IPS-18a (cell line): ENCODE results near the gene KLF11.

Experiments used
- H3K27ac ChIP-seq: one replicate; pipeline ENCODE4 v1.5.1; 2013; ENCODE audit warnings: low read length
- H3K27me3 ChIP-seq: one replicate; pipeline ENCODE4 v1.6.1; 2013; ENCODE audit warnings: mild to moderate bottlenecking, low read length; ENCODE audit not compliant: control insufficient read depth, insufficient read depth
- H3K36me3 ChIP-seq: one replicate; pipeline ENCODE4 v1.6.1; 2013; ENCODE audit warnings: low read depth, low read length; ENCODE audit not compliant: control insufficient read depth
- H3K4me1 ChIP-seq: one replicate; pipeline ENCODE4 v1.6.1; 2013; ENCODE audit warnings: low read depth, low read length; ENCODE audit not compliant: control insufficient read depth
- H3K4me3 ChIP-seq: one replicate; pipeline ENCODE4 v1.5.1; 2013; ENCODE audit warnings: low read length
- H3K9ac ChIP-seq: one replicate; pipeline ENCODE4 v1.6.1; 2013; ENCODE audit warnings: mild to moderate bottlenecking, low read length, moderate library complexity
- H3K9me3 ChIP-seq: one replicate; pipeline ENCODE4 v1.6.1; 2013; ENCODE audit warnings: low read depth, low read length; ENCODE audit not compliant: control insufficient read depth

Gene KLF11

DNA sequence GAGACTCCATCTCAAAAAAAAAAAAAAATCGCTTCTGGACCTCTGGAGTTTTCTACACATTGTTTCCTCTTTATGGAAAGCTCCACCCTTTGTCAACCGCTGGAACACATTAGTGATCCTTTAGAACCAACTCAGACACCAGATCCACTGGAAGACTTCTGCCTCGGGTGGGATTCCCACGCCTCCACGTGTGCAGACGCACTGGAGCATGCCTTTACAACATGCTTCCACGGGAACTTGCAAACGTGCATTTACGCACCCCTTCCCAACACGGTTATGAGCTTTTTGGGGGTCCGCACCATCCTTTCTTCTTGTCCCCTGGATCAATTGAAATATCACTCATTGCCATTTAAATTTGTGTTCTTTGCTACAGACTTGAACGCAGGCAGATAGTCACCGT lies 31.8 kb downstream of the KLF11 start:
- H3K27me3 ChIP-seq, result peaks cover 40% of the 10 kb centered on the region
- H3K4me1 ChIP-seq, result peaks cover 11% of the 10 kb centered on the region
- H3K36me3 ChIP-seq, result no peaks in the 10 kb centered on the region
- H3K27ac ChIP-seq, result no peak overlapping the region
- no peak overlapping the region for H3K4me3 ChIP-seq
- H3K9me3 ChIP-seq, result no peaks in the 10 kb centered on the region
- no peak overlapping the region for H3K9ac ChIP-seq

DNA sequence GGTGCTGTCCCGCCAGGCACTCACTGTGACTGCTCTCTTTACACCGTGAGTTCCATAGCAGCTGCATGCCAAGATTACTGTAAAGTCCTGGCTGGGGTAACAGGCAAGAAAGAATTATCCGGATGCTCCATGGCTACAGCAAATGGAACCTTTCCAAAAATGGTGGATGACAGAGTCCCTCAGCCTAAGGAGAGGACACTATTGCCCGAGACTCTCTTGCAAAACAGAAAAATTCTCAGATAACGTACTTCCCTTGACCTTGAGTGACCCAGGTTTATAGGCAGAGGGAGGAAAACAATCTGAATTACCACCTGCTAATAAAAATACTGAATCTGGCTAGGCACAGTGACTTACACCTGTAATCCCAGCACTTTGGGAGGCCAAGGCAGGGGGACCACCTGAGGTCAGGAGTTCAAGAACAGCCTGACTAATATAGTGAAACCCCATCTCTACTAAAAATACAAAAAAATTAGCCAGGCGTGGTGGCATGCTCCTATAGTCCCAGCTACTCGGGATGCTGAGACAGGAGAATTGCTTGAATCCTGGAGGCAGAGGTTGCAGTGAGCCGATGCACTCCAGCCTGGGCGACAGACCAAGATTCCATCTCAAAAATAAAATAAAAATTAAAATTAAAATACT lies 32.3 kb downstream of the KLF11 start:
- H3K9me3 ChIP-seq, result no peaks in the 10 kb centered on the region
- H3K4me1 ChIP-seq, result peaks cover 11% of the 10 kb centered on the region
- H3K27ac ChIP-seq, result no peak overlapping the region
- no peak overlapping the region for H3K4me3 ChIP-seq
- H3K27me3 ChIP-seq, result peaks cover 45% of the 10 kb centered on the region
- H3K36me3 ChIP-seq, result no peaks in the 10 kb centered on the region
- H3K9ac ChIP-seq, result no peak overlapping the region

- Histone ChIP-seq H3K36me3 (no peaks in the 10 kb centered on the region), H3K27ac (no peak overlapping the region), H3K4me3 (no peak overlapping the region), H3K4me1 (peaks cover 17% of the 10 kb centered on the region), H3K9ac (no peak overlapping the region), H3K27me3 (peaks cover 53% of the 10 kb centered on the region), H3K9me3 (no peaks in the 10 kb centered on the region)
Observed at GRCh38 chr2:10076511-10076910, 33.2 kb downstream of the KLF11 start.

DNA sequence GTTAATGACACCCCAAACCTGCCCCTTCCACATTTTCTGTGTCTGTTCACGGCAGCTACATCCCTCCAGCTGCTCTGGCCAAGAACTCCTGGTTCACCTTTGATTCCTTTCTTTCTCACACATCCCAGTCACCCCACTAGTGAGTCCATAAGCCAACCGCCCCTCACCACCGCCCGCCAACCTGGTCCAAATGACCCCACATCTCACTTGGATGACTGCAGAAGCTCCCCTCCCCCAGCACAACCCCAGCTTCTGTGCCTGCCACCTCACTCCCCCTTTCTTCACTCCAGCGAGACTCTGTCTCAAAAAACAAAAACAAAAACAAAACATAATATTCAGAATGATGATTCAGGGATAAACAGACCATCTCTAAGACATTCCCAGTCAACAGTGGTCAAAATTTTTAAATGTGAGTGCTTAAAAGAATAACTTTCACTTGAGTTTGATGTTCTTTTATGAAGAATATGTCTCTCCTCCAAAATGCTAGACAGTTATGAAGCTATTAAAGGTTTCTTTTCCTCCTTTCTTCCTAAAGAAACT lies 33.7 kb downstream of the KLF11 start:
- H3K27me3 ChIP-seq, result peaks cover 58% of the 10 kb centered on the region

DNA sequence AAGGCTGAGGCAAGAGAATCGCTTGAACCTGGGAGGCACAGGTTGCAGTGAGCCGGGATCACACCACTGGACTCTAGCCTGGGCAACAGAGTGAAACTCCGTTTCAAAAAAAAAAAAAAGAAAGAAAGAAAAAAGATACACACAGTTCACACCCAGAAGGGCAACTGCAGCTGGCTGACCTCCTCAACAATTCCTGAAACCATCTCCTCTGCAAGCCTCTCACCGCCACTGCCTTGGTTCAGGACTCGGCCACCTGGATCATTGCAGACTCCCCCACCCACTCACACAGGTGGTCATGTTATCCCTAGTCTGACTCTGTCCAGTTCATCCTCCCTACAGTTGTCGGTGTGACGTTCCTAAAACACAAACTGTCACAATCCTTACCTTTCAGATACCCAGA lies 34.7 kb downstream of the KLF11 start:
- no peaks in the 10 kb centered on the region for H3K36me3 ChIP-seq
- peaks cover 17% of the 10 kb centered on the region for H3K4me1 ChIP-seq
- H3K27ac ChIP-seq, result no peak overlapping the region
- no peak overlapping the region for H3K9ac ChIP-seq
- H3K9me3 ChIP-seq, result no peaks in the 10 kb centered on the region
- no peak overlapping the region for H3K4me3 ChIP-seq
- peaks cover 67% of the 10 kb centered on the region for H3K27me3 ChIP-seq

More for the DNA sequence above, 33.7 kb downstream of the KLF11 start:
- Histone ChIP-seq H3K4me1 (peaks cover 17% of the 10 kb centered on the region), H3K36me3 (no peaks in the 10 kb centered on the region), H3K27ac (no peak overlapping the region), H3K9me3 (no peaks in the 10 kb centered on the region), H3K4me3 (no peak overlapping the region), H3K9ac (no peak overlapping the region)

DNA sequence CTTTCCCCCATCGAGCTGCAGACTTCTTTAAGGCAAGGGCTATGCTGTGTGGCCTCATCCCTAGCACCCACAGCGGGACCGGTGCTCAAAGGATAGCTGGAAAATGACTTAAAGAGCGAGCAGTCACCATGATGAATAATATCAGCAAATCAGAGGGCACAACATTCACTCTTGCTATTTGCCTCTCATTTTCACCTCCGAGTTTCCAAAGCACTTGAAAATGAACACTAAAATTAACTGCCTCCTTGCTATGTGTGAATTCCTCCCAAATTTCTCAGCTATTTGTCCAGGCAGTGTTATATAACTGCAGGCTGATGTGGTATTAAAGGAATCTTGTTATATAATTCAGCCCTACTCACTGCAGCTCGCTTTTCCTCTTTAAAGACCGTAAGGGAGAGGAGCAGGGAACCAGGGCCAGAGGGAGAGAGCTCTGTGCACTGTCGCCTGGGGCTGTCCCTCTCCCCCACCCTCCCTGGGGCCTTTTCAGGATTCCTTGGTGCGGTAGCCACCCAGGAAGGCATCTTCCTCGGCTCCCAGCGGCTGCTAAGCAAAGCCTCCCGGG lies 35.4 kb downstream of the KLF11 start:
- peaks cover 12% of the 10 kb centered on the region for H3K4me1 ChIP-seq
- H3K27ac ChIP-seq, result no peak overlapping the region
- peaks cover 72% of the 10 kb centered on the region for H3K27me3 ChIP-seq
- H3K9ac ChIP-seq, result no peak overlapping the region
- H3K9me3 ChIP-seq, result no peaks in the 10 kb centered on the region
- peak overlapping the region; percentile 43 for H3K4me3 ChIP-seq
- H3K36me3 ChIP-seq, result no peaks in the 10 kb centered on the region

GRCh38 chr2:10079266-10079869 lies 36.0 kb downstream of the KLF11 start:
- Histone ChIP-seq H3K27ac (no peak overlapping the region), H3K4me3 (peak overlapping the region; percentile 43), H3K27me3 (peaks cover 72% of the 10 kb centered on the region), H3K4me1 (peaks cover 12% of the 10 kb centered on the region), H3K9me3 (no peaks in the 10 kb centered on the region), H3K9ac (no peak overlapping the region), H3K36me3 (no peaks in the 10 kb centered on the region)

- no peaks in the 10 kb centered on the region for H3K9me3 ChIP-seq
- H3K27ac ChIP-seq, result no peak within 1 kb of the TSS
- peaks cover 12% of the 10 kb centered on the region for H3K4me1 ChIP-seq
- no peak within 1 kb of the TSS for H3K9ac ChIP-seq
- peak within 1 kb of the TSS; percentile 43 for H3K4me3 ChIP-seq
- no peaks in the 10 kb centered on the region for H3K36me3 ChIP-seq
- H3K27me3 ChIP-seq, result peaks cover 72% of the 10 kb centered on the region
Observed at GRCh38 chr2:10079870-10080535, 36.7 kb downstream of the KLF11 start, which contains the start of gene CYS1. CYS1 (minus strand) TSS chr2:10080411; CDS start chr2:10080223, 188 bp downstream.

DNA sequence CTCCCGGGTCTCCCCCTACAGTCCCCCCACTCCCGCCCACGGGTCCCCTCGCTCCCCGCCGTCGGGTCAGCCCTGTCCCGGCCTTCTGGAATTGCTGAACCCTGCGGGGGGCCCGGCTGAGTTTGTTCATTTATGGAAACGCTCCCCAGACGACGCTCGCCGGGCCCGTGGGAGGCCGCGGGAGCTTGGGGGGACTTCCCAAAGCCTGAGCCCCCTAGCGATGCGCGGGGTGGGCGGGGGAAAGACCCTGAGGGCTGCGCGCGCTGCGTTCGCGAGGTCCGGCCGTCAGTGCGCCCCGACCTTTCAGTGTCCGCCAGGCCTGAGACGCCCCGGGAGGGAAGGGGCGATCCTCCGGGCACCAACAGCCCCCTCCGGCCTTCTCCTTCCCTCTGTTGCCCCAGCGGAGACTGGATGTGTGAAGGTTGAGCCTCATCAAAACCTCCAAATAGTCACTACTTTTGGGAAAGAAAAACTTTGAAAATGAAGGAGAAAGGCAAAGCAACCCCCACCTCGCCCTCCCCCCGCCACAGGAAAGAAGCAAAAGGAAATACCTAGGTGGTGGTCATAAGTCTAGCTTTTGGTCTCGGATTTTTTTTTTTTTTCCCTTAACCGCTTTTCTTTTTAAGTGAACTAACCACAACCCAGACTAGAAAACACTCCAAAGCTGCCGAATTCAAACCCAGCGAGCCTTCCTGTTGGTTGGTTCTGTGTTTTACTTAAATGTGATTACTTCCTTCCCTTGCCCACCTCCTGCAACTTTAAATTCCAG lies 37.4 kb downstream of the KLF11 start:
- Histone ChIP-seq H3K36me3 (no peaks in the 10 kb centered on the region), H3K4me3 (peak overlapping the region; percentile 39), H3K9me3 (no peaks in the 10 kb centered on the region), H3K9ac (no peak overlapping the region), H3K27me3 (peaks cover 69% of the 10 kb centered on the region), H3K27ac (no peak overlapping the region), H3K4me1 (peaks cover 12% of the 10 kb centered on the region)

DNA sequence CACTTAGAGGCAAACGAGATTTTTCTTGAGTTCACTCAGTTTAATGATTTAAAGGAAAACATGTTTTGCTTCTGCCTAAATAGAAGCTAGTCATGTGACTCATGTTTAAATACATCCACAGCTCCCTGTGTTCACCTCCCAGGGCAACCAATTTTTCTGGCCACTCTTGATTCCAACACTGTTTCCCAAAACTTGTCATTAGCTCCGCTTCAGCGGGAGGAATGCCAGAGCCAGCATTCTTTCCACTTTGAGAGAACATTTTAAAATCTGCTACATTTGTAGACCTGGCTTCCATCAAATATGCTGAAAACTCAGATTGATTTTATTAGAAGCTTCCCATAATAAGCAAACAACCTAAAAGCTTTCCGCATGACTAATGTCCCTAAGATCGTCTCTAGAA lies 39.7 kb downstream of the KLF11 start:
- H3K27me3 ChIP-seq, result peaks cover 49% of the 10 kb centered on the region
- no peak overlapping the region for H3K27ac ChIP-seq
- no peak overlapping the region for H3K4me3 ChIP-seq

GRCh38 chr2:10083692-10084211 lies 40.4 kb downstream of the KLF11 start:
- Histone ChIP-seq H3K4me1 (peaks cover 12% of the 10 kb centered on the region), H3K9ac (no peak overlapping the region), H3K9me3 (no peaks in the 10 kb centered on the region), H3K36me3 (no peaks in the 10 kb centered on the region), H3K27me3 (peaks cover 42% of the 10 kb centered on the region), H3K27ac (no peak overlapping the region), H3K4me3 (no peak overlapping the region)

More for the DNA sequence above, 39.7 kb downstream of the KLF11 start:
- Histone ChIP-seq H3K36me3 (no peaks in the 10 kb centered on the region), H3K9ac (no peak overlapping the region), H3K9me3 (no peaks in the 10 kb centered on the region), H3K4me1 (peaks cover 12% of the 10 kb centered on the region)
